Ishikawa (cell line): Measurements from ENCODE around the gene CKMT2.
A peak's percentile ranks its signal among the peaks of the same experiment; 100 is the strongest.

Experiments used
- CEBPB ChIP-seq: IDR thresholded peaks from 2 replicates; pipeline ENCODE4 v1.6.1; 2012
- CREB1 ChIP-seq: IDR thresholded peaks from 2 replicates; pipeline ENCODE4 v1.6.1; 2012; ENCODE audit warnings: low read depth
- EGR1 ChIP-seq: IDR thresholded peaks from 2 replicates; pipeline ENCODE4 v1.6.1; 2012
- EP300 ChIP-seq: IDR thresholded peaks from 2 replicates; pipeline ENCODE4 v1.6.1; 2012; ENCODE audit warnings: borderline replicate concordance
- FOXM1 ChIP-seq: IDR thresholded peaks from 2 replicates; pipeline ENCODE4 v1.6.1; 2012; ENCODE audit warnings: low read depth, borderline replicate concordance
- NFIC ChIP-seq: IDR thresholded peaks from 2 replicates; pipeline ENCODE4 v1.6.1; 2012
- RAD21 ChIP-seq: IDR thresholded peaks from 2 replicates; pipeline ENCODE4 v1.6.1; 2012; ENCODE audit warnings: low read depth
- REST ChIP-seq: IDR thresholded peaks from 2 replicates; pipeline ENCODE4 v1.6.1; 2012; ENCODE audit warnings: low read depth, mild to moderate bottlenecking
- TAF1 ChIP-seq: IDR thresholded peaks from 2 replicates; pipeline ENCODE4 v1.6.1; 2012; ENCODE audit warnings: low read depth, mild to moderate bottlenecking
- TCF12 ChIP-seq: IDR thresholded peaks from 2 replicates; pipeline ENCODE4 v1.6.1; 2012; ENCODE audit warnings: low read depth
- TEAD4 ChIP-seq: IDR thresholded peaks from 2 replicates; pipeline ENCODE4 v1.6.1; 2012
- USF1 ChIP-seq: IDR thresholded peaks from 2 replicates; pipeline ENCODE4 v1.6.1; 2012
- YY1 ChIP-seq: IDR thresholded peaks from 2 replicates; pipeline ENCODE4 v1.6.1; 2012; ENCODE audit warnings: low read depth
- ZBTB7A ChIP-seq: IDR thresholded peaks from 2 replicates; pipeline ENCODE4 v1.6.1; 2012; ENCODE audit warnings: low read depth
- TF ChIP-seq, protein P1 (sequence below): IDR thresholded peaks from 2 replicates; pipeline ENCODE4 v1.6.1; 2012

CKMT2 gene

DNA sequence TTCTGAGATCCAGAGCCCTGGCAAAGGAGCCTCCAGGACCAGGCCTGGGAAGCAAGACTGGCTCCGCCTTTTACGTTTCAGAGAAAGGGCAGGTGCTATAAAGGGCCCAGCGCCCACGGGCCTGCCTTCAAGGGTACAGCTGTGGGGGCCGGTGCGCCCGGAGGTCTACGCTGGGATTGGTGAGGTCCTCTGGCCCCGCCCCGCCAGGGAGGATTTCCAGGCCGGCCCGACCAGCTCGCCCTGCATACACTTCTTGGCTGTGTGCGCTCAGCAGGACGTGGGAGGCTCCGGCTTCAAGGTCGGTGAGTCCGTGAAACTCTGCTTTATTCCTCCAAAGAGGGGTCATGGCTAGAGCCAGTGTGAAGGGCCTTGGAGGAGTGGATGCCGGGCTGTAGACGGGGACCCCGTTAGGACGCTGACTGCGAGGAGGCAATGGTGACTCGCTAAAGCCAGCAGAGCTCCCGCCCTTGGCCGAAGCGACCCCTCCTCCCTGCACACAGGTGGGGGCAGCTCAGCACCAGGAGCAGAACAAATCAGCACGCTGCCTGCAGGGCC is at the start of gene CKMT2:
Gene CKMT2 (plus strand): TSS at position 243 of the 555 bp plus-strand sequence. CDS start 17,811 bp downstream, outside the sequence.
- peak; percentile 53; the same call in 1 of the 2 replicates for TF ChIP-seq EGR1
- TF ChIP-seq NFIC: no peak; the same call in 1 of the 2 replicates
- no peak for TF ChIP-seq RAD21
- TF ChIP-seq, protein P1, sequence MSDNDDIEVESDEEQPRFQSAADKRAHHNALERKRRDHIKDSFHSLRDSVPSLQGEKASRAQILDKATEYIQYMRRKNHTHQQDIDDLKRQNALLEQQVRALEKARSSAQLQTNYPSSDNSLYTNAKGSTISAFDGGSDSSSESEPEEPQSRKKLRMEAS: peak; percentile 78
- TF ChIP-seq CEBPB: no peak
- TF ChIP-seq REST: no peak
- no peak for TF ChIP-seq TCF12
- TF ChIP-seq FOXM1: no peak
- TF ChIP-seq ZBTB7A: 0 out of 2 replicates have a peak, but pooled peaks have one; percentile 12
- 0 out of 2 replicates have a peak, but pooled peaks have one; percentile 21 for TF ChIP-seq USF1
- peak; percentile 48; the same call in 1 of the 2 replicates for TF ChIP-seq TAF1
- TF ChIP-seq TEAD4: no peak
- no peak for TF ChIP-seq EP300
- TF ChIP-seq CREB1: no peak
- TF ChIP-seq YY1: no peak

DNA sequence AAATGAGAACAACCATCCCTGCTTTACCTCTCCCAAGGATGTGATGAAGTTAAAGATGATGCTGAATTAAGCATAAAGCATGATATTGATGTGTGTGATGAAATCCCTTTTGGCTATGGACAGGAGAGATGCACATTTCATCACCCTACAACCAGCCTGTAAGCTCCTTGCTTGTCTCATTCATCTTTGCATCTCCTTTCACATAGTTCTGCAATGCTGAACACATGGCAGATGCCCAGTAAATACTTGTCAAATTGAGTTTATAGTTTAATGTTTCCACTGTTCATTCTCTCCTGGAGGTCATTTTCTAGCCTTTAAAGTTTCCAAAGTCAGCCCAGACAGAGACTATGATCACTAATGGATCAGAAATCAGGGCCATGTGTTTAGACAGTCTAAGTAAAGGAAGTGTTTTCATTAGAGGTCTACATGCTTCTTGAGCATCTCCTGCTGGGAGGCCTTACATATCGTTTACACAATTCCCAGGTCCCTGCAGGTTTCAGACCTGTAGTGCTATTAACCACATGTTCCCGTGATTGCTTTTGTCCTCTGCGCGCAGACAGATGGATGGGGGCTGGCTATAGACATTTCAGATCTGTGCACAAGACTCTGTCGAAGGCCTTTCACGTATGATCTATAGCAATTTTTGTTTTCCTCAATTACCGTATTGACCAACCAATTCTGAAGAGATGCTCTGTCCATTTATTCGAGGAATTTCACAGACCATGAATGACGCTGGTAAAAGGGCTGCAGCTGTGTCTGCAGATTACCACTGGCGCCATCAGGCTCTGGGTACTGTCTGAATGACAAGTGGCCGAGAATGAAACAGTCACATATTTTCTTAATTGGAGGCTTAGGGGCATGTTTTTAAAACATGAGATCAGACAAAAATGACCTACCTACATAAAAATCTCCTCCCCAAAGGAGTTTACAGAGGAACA is 49.0 kb upstream of the CKMT2 start:
- TF ChIP-seq TEAD4 (no peak), YY1 (no peak), ZBTB7A (no peak), RAD21 (no peak), NFIC (no peak), EP300 (no peak)
- TF ChIP-seq, protein P1: no peak

- TF ChIP-seq EGR1 (no peak), YY1 (no peak), ZBTB7A (no peak), CEBPB (no peak)
These were observed 48.4 kb upstream of the CKMT2 start for GRCh38 chr5:81184749-81185110.

DNA sequence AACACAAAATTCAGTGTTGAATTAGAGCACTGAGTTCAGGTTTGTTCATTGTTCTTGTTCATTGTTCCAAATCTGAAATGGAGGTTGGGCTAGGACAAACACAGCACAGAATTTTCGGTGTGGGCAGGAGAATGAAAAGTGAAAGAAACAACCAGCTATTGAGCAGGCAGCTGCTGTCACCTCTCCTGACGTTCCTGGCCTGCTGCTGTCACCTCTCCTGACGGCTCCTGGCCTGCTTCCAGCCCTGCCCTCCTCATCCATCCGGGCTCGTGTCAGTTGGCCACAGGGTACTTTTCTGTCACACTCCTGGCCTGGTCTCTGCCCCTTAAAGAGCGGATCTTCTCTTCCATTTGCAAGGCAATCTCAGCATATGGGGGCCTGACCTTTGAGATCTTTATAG is 45.2 kb upstream of the CKMT2 start:
- no peak for TF ChIP-seq USF1
- TF ChIP-seq FOXM1: no peak

- no peak for TF ChIP-seq EGR1
- no peak for TF ChIP-seq YY1
These were observed 44.2 kb upstream of the CKMT2 start for GRCh38 chr5:81188962-81189361.

DNA sequence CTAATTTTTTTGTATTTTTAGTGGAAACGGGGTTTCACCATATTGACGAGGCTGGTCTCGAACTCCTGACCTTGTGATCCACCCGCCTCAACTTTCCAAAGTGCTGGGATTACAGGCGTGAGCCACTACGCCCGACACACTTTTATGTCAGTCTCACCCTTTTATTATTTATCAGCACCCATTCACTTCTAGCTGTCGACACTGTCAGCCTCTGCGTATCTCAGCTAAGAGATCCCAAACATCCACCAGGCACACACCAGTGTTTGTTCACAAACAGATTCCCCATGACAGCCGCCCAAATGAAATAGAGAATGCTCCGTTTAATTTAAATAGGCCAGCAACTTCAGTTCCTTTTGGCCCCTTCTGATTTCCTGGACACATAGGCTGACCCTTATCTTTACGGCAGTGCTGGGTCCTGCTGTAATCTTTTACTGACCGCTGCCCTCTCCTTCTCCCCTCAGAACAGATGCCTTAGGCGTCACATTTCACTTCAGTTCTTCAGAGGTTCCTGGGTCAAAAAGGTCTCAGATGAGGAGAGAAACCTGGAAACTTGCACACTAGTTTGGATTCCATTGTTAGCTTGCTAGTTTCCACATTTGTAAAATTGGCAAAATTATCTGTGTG is 43.1 kb upstream of the CKMT2 start:
- TF ChIP-seq REST (no peak), YY1 (no peak), CEBPB (no peak), EGR1 (no peak), NFIC (no peak), CREB1 (no peak), USF1 (no peak), TEAD4 (no peak), ZBTB7A (no peak), TCF12 (no peak), TAF1 (no peak), EP300 (no peak), FOXM1 (no peak), RAD21 (no peak)
- TF ChIP-seq, protein P1: no peak
